ENCODE data around the gene KIF15.

Gene KIF15, protein sequence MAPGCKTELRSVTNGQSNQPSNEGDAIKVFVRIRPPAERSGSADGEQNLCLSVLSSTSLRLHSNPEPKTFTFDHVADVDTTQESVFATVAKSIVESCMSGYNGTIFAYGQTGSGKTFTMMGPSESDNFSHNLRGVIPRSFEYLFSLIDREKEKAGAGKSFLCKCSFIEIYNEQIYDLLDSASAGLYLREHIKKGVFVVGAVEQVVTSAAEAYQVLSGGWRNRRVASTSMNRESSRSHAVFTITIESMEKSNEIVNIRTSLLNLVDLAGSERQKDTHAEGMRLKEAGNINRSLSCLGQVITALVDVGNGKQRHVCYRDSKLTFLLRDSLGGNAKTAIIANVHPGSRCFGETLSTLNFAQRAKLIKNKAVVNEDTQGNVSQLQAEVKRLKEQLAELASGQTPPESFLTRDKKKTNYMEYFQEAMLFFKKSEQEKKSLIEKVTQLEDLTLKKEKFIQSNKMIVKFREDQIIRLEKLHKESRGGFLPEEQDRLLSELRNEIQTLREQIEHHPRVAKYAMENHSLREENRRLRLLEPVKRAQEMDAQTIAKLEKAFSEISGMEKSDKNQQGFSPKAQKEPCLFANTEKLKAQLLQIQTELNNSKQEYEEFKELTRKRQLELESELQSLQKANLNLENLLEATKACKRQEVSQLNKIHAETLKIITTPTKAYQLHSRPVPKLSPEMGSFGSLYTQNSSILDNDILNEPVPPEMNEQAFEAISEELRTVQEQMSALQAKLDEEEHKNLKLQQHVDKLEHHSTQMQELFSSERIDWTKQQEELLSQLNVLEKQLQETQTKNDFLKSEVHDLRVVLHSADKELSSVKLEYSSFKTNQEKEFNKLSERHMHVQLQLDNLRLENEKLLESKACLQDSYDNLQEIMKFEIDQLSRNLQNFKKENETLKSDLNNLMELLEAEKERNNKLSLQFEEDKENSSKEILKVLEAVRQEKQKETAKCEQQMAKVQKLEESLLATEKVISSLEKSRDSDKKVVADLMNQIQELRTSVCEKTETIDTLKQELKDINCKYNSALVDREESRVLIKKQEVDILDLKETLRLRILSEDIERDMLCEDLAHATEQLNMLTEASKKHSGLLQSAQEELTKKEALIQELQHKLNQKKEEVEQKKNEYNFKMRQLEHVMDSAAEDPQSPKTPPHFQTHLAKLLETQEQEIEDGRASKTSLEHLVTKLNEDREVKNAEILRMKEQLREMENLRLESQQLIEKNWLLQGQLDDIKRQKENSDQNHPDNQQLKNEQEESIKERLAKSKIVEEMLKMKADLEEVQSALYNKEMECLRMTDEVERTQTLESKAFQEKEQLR (N-terminal part only)

GRCh38 chr3:44761424-44762169, at the start of gene KIF15, which contains the start of gene KIAA1143:
Gene KIF15, plus strand, starts transcription at chr3:44761794. Its CDS starts 72 bp downstream, at chr3:44761866.
Gene KIAA1143, minus strand, starts transcription at chr3:44761619. Its CDS starts 17 bp downstream, at chr3:44761602.
- peak; percentile 98 to 99 for DNase-seq (ENCODE audit: low read depth in 2 of 2)

DNA sequence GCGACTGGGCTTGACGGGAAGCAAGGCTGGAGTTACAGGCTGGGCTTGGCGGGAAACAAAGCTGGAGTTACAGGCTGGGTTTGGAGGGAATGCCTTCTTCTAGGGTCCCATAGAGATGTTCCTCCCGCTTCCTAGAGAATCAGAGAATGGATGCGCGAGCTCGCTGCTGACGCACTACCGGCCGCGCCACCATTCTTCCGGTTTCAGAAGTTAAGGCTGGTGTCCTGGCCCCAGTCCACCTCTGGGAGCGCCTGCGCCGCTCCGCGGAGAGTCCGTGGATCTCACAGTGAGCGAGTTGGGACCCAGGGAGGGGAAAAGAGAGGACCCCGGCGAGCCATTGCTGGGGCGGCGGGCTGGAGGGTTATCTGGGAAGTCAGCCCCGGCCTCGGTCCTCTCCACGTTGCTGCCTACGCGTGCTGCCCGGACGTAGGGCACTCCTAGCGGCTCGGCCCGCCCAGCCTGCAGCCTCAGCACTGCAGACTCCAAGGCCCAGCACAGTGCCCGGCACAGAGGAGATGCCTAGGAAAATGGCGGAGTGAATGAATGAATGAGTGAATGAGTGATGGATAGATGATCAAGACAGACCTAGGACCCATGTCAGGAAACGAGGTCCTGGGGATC, 49.0 kb upstream of the KIF15 start, which contains the start of gene ZNF502:
Gene ZNF502 (plus strand): TSS at position 206 of the 621 bp plus-strand sequence. CDS start 7,602 bp downstream, outside the sequence.
- DNase-seq (ENCODE audit: low read depth in 2 of 2): peak; percentile 32 to 50

- DNase-seq (ENCODE audit: low read depth in 2 of 2): no peak
Measured at GRCh38 chr3:44721231-44722102, 40.1 kb upstream of the KIF15 start.

DNA sequence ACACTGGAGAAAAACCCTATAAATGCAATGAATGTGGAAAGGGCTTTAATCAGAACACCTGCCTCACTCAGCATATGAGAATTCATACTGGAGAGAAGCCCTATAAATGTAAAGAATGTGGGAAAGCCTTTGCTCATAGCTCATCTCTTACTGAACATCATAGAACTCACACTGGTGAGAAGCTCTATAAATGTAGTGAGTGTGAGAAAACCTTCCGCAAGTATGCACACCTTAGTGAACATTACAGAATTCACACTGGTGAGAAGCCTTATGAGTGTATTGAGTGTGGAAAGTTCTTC, 39.5 kb upstream of the KIF15 start:
- DNase-seq (ENCODE audit: low read depth in 2 of 2): no peak

DNA sequence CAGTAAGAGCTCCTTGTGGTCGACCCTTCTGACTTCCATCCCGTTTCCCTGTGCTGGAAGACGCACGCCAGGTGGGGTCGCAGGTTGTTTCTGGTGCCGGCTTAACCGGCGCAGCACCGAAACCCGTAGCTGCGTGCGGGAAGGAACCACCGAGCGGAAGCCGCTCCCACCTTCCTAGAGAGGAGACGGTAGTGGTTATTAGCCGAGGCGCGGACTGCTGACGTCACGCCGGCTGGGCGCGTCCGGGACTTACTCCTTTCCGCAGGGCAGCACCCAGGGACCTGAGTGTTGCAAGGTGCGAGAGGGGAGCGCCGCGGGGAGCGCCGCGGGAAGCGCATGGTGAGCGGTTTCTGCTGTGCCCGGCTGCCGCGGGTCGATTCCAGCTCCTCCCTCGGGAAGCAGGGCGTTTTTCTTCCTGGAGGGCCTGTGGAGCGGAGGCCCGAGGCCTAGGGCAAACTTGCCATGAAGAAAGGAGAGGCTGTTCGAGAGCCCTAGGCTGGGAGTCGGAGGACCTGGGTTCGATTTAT, 32.1 kb upstream of the KIF15 start, which contains the start of gene ZNF501:
Gene ZNF501 (plus strand): TSS at position 252 of the 527 bp plus-strand sequence. CDS start 4,787 bp downstream, outside the sequence.
- peak; percentile 77 to 81 for DNase-seq (ENCODE audit: low read depth in 2 of 2)

- DNase-seq (ENCODE audit: low read depth in 2 of 2): no peak
Measured at GRCh38 chr3:44734646-44735168, 26.9 kb upstream of the KIF15 start.

- DNase-seq (ENCODE audit: low read depth in 2 of 2): no peak
Measured at GRCh38 chr3:44761101-44761423, 532 bp upstream of the KIF15 start.

DNA sequence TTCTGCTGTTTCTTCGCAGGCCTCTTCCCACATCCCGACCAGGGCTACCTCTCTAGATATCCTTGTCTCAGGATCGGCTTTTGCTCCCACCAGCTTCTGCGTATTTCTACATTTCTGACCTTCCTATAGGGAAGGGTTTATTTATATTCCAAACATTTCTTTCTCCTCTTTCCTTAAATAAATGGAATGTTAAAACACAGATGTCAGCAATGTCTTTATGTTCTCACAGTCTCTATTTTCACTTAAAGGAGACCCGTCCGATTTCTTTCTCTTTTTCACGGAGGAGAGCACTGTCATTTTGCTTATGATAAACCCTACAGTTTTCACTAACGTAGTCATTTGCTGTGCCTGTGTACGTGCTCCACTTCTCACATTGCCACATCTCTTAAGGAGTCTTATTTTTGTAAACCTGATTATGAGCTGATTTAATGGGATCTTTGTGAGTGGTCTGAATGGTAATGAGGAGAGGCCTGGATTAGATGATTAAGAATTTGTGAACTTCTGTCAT, 630 bp downstream of the KIF15 start:
- DNase-seq (ENCODE audit: low read depth in 2 of 2): no peak

- DNase-seq (ENCODE audit: low read depth in 2 of 2): no peak
Measured at GRCh38 chr3:44762690-44763089, 1.1 kb downstream of the KIF15 start.

GRCh38 chr3:44764248-44764647, 2.7 kb downstream of the KIF15 start:
- DNase-seq (ENCODE audit: low read depth in 2 of 2): no peak

- no peak for DNase-seq (ENCODE audit: low read depth in 2 of 2)
Measured at GRCh38 chr3:44771424-44772098, 10.0 kb downstream of the KIF15 start.

DNA sequence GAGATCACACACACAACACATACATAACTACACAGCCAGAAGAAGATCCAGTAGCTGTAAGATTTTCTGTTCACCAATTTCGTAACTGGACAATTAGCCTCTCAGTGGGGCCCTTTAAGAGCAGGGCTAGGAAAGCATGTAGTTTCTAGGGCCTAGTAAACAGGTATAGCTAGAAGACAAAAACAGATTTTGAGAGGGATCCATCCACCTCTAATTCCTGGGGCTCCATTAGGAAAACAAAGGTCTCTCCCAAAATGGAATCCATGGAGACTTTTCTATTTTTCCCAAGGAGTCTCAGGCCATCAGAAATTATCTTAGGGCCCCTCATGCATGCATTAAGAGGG, 10.5 kb downstream of the KIF15 start:
- no peak for DNase-seq (ENCODE audit: low read depth in 2 of 2)

DNA sequence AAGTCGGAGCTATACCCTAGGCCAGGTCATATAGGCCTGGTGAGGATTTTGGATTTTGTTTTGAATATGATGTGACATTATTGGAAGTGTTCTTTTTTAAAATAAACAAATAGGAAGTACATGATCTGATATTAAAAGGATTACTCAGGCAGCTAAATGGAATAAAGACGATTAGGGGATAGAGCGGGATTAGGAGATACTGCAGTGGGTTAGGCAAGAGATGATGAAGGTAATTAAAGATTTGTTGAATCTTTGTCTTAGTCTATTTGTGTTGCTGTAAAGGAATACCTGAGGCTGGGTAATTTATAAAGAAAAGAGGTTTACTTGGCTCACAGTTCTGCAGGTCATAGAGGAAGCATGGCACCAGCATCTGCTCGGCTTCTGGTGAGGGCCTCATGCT, 21.3 kb downstream of the KIF15 start:
- DNase-seq (ENCODE audit: low read depth in 2 of 2): no peak

DNA sequence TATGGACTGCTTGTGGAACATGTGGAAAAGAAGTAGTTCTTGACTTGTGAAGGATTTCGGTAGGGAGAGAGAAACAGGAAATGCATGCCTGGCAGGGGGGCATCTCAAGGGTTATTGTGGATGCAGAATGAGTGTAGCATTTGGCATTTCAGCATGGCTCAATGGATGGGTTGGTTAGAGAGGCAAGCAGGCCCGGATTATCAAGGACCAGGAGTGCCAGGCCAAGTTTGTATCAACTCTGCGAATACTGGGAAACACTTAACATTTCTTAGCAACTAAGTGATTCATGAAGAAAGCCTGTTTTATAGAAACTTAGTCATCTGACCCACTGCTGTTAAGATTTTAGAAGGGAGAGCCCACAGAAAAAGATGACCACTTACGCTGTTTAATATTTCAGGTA, 33.6 kb downstream of the KIF15 start:
- DNase-seq (ENCODE audit: low read depth in 2 of 2): no peak

DNA sequence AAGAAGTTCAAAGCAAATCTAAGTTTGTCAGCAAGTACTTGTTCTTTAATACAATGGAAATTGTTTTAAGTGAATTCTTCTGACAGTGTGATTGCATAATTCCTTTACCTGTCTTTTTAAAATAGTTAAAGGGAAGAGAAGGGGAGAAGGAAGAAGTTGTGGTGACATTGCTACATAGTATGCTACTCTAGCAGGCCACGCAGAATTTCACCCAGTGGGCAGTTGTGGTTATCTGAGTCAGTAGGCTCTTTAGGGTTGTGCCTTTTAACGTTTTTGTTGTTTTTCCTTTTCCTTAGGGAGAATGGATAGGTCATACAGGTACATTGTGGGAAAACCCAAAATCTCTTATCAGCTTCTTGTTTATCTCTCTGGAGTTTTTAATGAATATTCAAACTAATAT, 40.4 kb downstream of the KIF15 start:
- DNase-seq (ENCODE audit: low read depth in 2 of 2): no peak

DNA sequence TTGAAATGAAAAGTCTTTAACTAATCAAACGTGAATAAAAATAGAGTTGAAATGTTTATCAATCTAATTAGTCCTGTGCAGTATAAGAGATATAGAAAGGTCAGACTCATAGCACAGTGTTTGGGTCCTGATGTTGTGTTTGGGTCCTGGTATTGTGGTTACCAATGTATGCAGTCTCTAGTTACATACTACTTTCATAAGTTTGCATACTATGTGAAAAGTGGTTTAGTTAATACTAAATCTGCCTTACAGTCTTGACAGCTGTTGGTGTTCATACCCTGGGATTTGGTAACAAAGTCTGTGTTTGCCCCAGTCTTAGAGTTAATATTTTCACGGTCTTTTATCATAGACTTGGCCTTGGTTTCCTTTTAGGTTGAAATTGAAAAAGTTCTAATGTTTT, 41.7 kb downstream of the KIF15 start:
- no peak for DNase-seq (ENCODE audit: low read depth in 2 of 2)

- DNase-seq (ENCODE audit: low read depth in 2 of 2): no peak
Measured at GRCh38 chr3:44805960-44806359, 44.4 kb downstream of the KIF15 start.

- no peak for DNase-seq (ENCODE audit: low read depth in 2 of 2)
Measured at GRCh38 chr3:44814751-44815150, 53.2 kb downstream of the KIF15 start.

Data from stimulated activated CD4-positive, alpha-beta T cell treated with anti-CD3 and anti-CD28 coated beads, Interleukin-4, amount 100 ng/mL, for 48 hours (primary cell).